ENCODE results near the gene MYO16.

Gene MYO16

GRCh38 chr13:109199280-109199679, 569.9 kb downstream of the MYO16 start:
- DNase-seq: no peak
- Mint-ChIP-seq H3K27ac (no peak overlapping the region), H3K4me1 (no peaks in the 10 kb centered on the region), H3K36me3 (ENCODE audit: low read depth) (no peaks in the 10 kb centered on the region), H3K9me3 (no peaks in the 10 kb centered on the region), H3K27me3 (ENCODE audit: low read depth, poor library complexity) (no peaks in the 10 kb centered on the region), H3K4me3 (no peak overlapping the region)
- no peak for TF ChIP-seq CTCF (IDR thresholded peaks at IDR 0.05)

GRCh38 chr13:109200556-109200955, 571.1 kb downstream of the MYO16 start:
- no peaks in the 10 kb centered on the region for H3K4me1 Mint-ChIP-seq
- no peak for DNase-seq
- no peaks in the 10 kb centered on the region for H3K9me3 Mint-ChIP-seq
- TF ChIP-seq CTCF (IDR thresholded peaks at IDR 0.05): no peak
- no peak overlapping the region for H3K27ac Mint-ChIP-seq
- no peak overlapping the region for H3K4me3 Mint-ChIP-seq
- no peaks in the 10 kb centered on the region for H3K36me3 Mint-ChIP-seq (ENCODE audit: low read depth)
- H3K27me3 Mint-ChIP-seq (ENCODE audit: low read depth, poor library complexity): no peaks in the 10 kb centered on the region

- H3K27ac Mint-ChIP-seq: no peak overlapping the region
- no peaks in the 10 kb centered on the region for H3K9me3 Mint-ChIP-seq
- H3K4me3 Mint-ChIP-seq: no peak overlapping the region
- no peak for TF ChIP-seq CTCF (IDR thresholded peaks at IDR 0.05)
- no peak for DNase-seq
- H3K4me1 Mint-ChIP-seq: no peaks in the 10 kb centered on the region
- H3K27me3 Mint-ChIP-seq (ENCODE audit: low read depth, poor library complexity): no peaks in the 10 kb centered on the region
- H3K36me3 Mint-ChIP-seq (ENCODE audit: low read depth): no peaks in the 10 kb centered on the region
Measured at GRCh38 chr13:109203587-109203986, 574.2 kb downstream of the MYO16 start.

GRCh38 chr13:109204252-109204651, 574.8 kb downstream of the MYO16 start:
- no peak for DNase-seq
- no peak overlapping the region for H3K27ac Mint-ChIP-seq
- no peaks in the 10 kb centered on the region for H3K36me3 Mint-ChIP-seq (ENCODE audit: low read depth)
- no peaks in the 10 kb centered on the region for H3K9me3 Mint-ChIP-seq
- no peak overlapping the region for H3K4me3 Mint-ChIP-seq
- TF ChIP-seq CTCF (IDR thresholded peaks at IDR 0.05): no peak
- no peaks in the 10 kb centered on the region for H3K4me1 Mint-ChIP-seq
- H3K27me3 Mint-ChIP-seq (ENCODE audit: low read depth, poor library complexity): no peaks in the 10 kb centered on the region

GRCh38 chr13:109204657-109205056, 575.2 kb downstream of the MYO16 start:
- Mint-ChIP-seq H3K36me3 (ENCODE audit: low read depth) (no peaks in the 10 kb centered on the region), H3K27ac (no peak overlapping the region), H3K9me3 (no peaks in the 10 kb centered on the region), H3K27me3 (ENCODE audit: low read depth, poor library complexity) (no peaks in the 10 kb centered on the region), H3K4me3 (no peak overlapping the region), H3K4me1 (no peaks in the 10 kb centered on the region)
- DNase-seq: no peak
- TF ChIP-seq CTCF (IDR thresholded peaks at IDR 0.05): no peak

GRCh38 chr13:109205315-109205714, 575.9 kb downstream of the MYO16 start:
- Mint-ChIP-seq H3K4me1 (no peaks in the 10 kb centered on the region), H3K9me3 (no peaks in the 10 kb centered on the region), H3K27me3 (ENCODE audit: low read depth, poor library complexity) (no peaks in the 10 kb centered on the region), H3K4me3 (no peak overlapping the region), H3K27ac (no peak overlapping the region), H3K36me3 (ENCODE audit: low read depth) (no peaks in the 10 kb centered on the region)
- no peak for DNase-seq
- no peak for TF ChIP-seq CTCF (IDR thresholded peaks at IDR 0.05)

Measured in nephron progenitor cell (in vitro differentiated cells).